ENCODE data around the gene RPS23.

RPS23 gene

GRCh38 chr5:82244151-82244550 is 34.0 kb downstream of the RPS23 start:
- DNase-seq (ENCODE audit: low read depth): no peak

- no peak for DNase-seq (ENCODE audit: low read depth)
Measured at GRCh38 chr5:82234885-82235284, 43.3 kb downstream of the RPS23 start.

GRCh38 chr5:82225525-82226172 is 52.5 kb downstream of the RPS23 start:
- peak; percentile 9 for DNase-seq (ENCODE audit: low read depth)

Data from CMK (cell line).